Activated T-helper 17 cell treated with anti-CD3 and anti-CD28 coated beads, Interleukin-2, amount 50 U/mL, for 72 hours (primary cell): ENCODE results near the gene NEURL1B. TPM values are rescaled to one million over a fixed set of nuclear protein-coding genes. Genes with fewer than 3 reads are reported as not detected.

Source experiments
- ATAC-seq: fragments of 150-1000 bp; cut with Tn5 transposase; replicated peaks from 2 replicates; pipeline ENCODE4 v1.10.0; 2021; ENCODE audit warnings: mild to moderate bottlenecking, moderate library complexity
- H3K27ac Mint-ChIP-seq: one replicate; pipeline ENCODE4 v1.8.0; 2022; ENCODE audit warnings: mixed read lengths
- H3K27me3 Mint-ChIP-seq: one replicate; pipeline ENCODE4 v1.8.0; 2022; ENCODE audit warnings: mixed read lengths
- H3K36me3 Mint-ChIP-seq: one replicate; pipeline ENCODE4 v1.8.0; 2022; ENCODE audit warnings: low read depth, mild to moderate bottlenecking, mixed read lengths
- H3K4me1 Mint-ChIP-seq: one replicate; pipeline ENCODE4 v1.8.0; 2022; ENCODE audit warnings: mixed read lengths
- H3K4me3 Mint-ChIP-seq: one replicate; pipeline ENCODE4 v1.8.0; 2022; ENCODE audit warnings: mild to moderate bottlenecking, mixed read lengths
- H3K9me3 Mint-ChIP-seq: one replicate; pipeline ENCODE4 v1.8.0; 2022; ENCODE audit warnings: mixed read lengths
- total RNA-seq, 2 donors: library from RNA; stranded (reverse); gene quantifications; one replicate each; pipeline ENCODE4 v1.2.3, GENCODE V29; 2022

The NEURL1B gene
- total RNA-seq, 2 donors from 2014 or later, result 0.52 to 1.2 TPM

DNA sequence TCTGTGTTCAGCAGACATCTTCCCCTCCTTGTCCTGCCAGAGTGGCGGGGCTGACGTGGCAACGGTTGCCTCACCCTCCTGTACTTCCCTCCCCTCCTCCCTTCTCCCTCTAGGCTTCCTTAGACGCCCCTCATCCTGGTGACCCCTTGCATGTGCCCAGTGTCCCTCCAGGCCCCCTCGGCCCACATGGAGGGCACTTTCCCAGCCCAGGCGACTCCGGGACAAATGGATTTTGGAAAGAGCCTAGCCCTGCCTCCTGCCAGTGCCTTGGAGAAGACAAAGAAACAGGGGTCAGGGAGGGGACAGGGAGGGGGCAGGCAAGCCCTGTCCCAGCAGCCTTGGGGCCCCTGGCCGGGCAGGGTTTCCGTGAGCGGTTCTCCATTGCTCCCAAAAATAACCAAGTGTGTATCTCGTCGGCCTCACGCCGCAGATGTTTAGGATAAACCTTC lies 38.3 kb upstream of the NEURL1B start:
- Mint-ChIP-seq H3K4me3 (no peak overlapping the region), H3K36me3 (no peaks in the 10 kb centered on the region), H3K4me1 (no peaks in the 10 kb centered on the region), H3K9me3 (no peaks in the 10 kb centered on the region), H3K27ac (no peak overlapping the region), H3K27me3 (peaks cover 16% of the 10 kb centered on the region)
- no peak for ATAC-seq

DNA sequence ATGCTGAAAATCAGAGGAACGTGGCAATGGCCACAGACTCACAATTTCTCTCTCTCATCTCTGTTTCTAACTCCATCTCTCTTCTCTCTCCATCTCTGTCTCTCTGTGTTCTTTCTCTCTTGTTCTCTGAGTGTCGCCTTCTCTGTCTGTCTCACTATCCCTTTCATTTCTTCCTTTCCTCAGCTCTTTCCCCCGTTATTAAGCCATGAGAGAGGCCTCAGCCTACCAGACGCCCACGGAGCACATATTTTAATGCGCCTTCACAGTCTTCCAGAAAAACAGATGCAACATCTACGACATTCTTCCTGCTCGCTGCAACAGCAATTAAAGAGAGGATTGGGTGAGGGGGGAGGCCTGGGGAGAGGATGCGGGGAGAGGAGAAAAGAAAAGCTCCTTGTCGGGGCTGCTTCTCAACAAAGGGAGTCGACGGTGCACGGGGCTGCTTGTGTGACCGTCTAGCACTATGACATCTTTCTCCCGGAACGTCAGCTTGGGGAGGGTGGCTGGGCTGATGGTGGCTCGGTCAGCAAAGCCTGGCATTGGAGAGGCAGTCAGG lies 37.7 kb upstream of the NEURL1B start:
- ATAC-seq, result no peak
- Mint-ChIP-seq H3K4me1 (no peaks in the 10 kb centered on the region), H3K9me3 (no peaks in the 10 kb centered on the region), H3K36me3 (no peaks in the 10 kb centered on the region), H3K27me3 (peaks cover 19% of the 10 kb centered on the region), H3K27ac (no peak overlapping the region), H3K4me3 (no peak overlapping the region)

DNA sequence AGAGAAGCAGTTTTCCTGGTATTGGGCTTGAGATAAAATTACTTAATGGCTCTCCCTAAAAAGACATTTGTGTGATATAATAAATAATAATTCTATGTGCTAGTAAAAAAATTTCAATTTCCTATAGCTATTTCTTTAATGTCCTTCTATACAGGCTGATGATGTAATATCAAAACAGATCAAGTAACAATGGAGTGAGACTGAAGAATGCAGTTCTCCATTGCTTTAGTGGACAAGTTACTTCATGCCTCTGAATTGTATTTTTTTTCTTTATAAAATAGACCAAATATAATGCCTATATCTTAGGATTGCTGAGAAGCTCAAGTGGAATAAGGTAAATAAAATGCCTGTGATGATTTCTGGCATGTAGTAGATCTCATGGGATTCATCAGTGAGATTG lies 35.6 kb upstream of the NEURL1B start:
- H3K4me3 Mint-ChIP-seq, result no peak overlapping the region
- H3K4me1 Mint-ChIP-seq, result no peaks in the 10 kb centered on the region
- H3K27ac Mint-ChIP-seq, result no peak overlapping the region
- H3K9me3 Mint-ChIP-seq, result no peaks in the 10 kb centered on the region
- H3K36me3 Mint-ChIP-seq, result no peaks in the 10 kb centered on the region
- ATAC-seq, result no peak
- peaks cover 25% of the 10 kb centered on the region for H3K27me3 Mint-ChIP-seq

DNA sequence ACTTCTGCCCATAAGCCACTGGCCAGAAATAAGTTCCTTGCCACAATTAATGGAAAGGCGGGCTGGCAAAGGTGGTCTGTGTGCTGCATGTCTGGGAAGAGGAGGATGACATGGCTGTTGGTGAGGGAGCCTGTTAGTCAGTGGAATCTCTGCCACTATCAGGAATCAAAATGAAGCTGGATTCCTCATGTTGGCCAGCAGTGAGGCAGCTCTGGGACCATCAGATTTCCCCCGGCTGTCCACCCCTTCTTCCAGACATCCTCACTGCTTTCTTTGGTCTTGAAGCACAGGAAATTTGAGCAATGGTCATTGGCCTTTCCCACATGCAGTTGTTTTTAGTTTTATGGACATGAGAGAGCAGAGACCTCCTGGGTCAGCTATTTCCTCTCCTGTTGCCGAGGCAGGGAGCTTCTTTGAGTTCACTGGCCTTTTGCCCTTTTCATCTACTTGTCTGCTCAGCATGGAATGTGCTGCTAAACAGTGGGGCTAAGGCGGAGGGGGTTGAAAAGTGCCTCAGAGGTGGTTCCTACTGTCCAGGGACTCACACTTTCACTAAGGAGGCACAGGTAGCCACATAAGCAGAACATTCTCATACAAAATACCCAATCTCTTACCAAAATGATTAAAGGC lies 34.8 kb upstream of the NEURL1B start:
- no peaks in the 10 kb centered on the region for H3K4me1 Mint-ChIP-seq
- H3K27ac Mint-ChIP-seq, result no peak overlapping the region
- H3K9me3 Mint-ChIP-seq, result no peaks in the 10 kb centered on the region
- ATAC-seq, result no peak
- H3K27me3 Mint-ChIP-seq, result peaks cover 29% of the 10 kb centered on the region
- no peak overlapping the region for H3K4me3 Mint-ChIP-seq
- no peaks in the 10 kb centered on the region for H3K36me3 Mint-ChIP-seq

DNA sequence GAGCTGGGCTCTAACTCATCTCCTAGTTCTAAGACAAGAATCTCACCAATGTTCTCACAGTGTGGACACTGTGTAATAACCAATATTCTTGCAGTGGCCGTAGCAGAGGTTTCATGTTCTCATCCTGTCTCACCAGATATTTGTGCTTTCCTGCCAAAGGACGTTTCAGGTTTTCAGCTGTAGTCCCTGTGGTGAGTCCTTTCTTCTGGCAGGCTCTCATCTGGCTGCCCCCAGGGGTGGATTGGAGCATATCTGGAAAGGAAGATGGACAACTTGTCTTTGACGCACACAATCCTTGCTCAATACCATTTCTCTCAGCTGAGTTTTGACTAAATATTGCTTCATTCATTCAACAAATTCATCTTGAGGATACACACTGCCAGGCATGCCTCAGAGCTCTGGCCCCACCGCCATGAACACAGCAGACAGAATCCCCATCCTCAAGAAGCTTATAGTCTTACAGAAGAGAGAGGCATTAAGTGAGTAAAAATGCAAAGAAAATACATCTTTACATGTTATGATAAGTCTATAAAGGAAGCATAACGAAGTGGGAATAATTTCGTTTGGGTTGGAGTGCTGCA lies 33.8 kb upstream of the NEURL1B start:
- Mint-ChIP-seq H3K4me3 (no peak overlapping the region), H3K4me1 (no peaks in the 10 kb centered on the region), H3K27me3 (peaks cover 31% of the 10 kb centered on the region), H3K9me3 (peaks cover under 1% of the 10 kb centered on the region), H3K36me3 (no peaks in the 10 kb centered on the region), H3K27ac (no peak overlapping the region)
- ATAC-seq, result no peak

DNA sequence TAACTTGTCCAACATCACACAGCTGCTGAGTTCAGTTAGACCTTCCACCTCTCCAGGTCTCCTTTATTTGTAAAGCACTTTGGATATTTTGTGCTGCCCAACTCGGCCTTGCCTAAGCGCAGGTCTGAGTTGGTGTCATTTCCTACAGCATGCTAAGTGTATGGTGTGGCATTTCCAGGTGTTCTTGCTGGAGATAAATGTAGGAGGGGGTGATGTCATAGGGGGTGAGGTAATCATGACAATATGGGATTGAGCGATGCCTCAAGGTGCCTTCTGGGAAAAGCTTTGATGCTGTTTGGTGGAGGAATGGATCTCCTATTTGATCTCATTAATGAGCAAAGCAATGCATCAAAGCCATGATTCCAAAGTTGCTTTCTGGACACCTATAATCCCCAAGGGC lies 32.3 kb upstream of the NEURL1B start:
- H3K27me3 Mint-ChIP-seq, result peaks cover 28% of the 10 kb centered on the region

DNA sequence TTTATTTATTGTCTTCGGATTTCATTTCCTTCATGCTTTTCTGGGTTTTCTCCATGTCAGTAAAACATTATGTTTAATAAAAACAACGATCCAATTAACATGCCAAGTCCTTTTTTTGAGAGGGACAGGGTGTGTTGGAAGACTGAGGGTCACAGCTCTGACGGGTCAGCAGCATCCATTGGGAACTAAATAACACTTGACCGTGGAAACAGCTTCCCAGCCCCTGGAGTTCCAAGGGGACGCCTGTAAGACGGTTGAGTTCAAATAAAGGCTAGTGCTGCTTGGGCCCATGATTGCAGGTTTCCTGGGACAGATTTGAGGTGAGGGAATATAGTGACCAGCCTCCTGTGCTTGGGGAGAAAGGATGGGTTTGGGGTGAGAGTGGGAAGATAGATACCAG lies 30.4 kb upstream of the NEURL1B start:
- Mint-ChIP-seq H3K4me3 (no peak overlapping the region), H3K36me3 (no peaks in the 10 kb centered on the region), H3K27ac (no peak overlapping the region), H3K9me3 (peaks cover 3% of the 10 kb centered on the region), H3K4me1 (no peaks in the 10 kb centered on the region), H3K27me3 (peaks cover 28% of the 10 kb centered on the region)
- ATAC-seq, result no peak

More for the DNA sequence above, 32.3 kb upstream of the NEURL1B start:
- Mint-ChIP-seq H3K4me1 (no peaks in the 10 kb centered on the region), H3K4me3 (no peak overlapping the region), H3K9me3 (peaks cover 3% of the 10 kb centered on the region), H3K36me3 (no peaks in the 10 kb centered on the region), H3K27ac (no peak overlapping the region)
- no peak for ATAC-seq

DNA sequence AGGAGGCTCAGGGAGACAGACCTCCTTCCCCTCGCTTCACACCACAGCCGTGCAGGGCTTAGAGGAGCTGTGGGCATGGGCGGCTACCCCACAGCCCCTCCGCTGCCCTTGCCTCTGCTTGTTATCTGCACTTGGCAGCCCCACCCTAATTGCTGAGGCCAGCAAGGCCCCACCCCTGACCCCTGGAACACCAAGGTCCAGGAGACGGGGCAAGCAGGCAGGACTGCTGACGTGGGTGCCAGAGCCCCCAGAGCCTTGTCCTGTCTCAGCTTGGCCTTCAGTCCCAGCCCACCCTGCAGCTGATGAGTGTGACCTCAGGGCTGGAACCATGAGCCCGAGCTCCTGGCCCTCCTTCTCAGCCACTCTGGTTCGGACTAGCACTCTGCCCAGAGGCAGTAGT lies 29.1 kb upstream of the NEURL1B start:
- no peaks in the 10 kb centered on the region for H3K4me1 Mint-ChIP-seq

DNA sequence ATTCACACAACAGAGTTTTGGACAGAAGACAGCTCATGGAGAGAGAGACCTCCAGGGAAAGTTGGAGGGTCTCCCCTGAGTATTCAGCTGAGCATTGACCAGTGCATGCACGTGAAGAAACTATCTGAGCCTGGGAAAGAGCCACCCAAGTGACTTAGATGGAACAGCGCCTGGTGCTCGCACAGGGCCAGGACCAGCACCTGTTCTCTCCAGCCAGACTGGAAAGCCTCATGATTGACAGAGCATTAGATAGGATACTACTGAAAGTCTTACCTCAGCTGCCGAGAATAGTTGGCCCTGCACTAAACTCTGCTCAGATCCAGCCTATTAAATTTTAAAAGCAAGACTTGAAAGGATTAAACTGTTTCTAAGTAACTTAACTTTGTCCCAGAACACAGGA lies 28.3 kb upstream of the NEURL1B start:
- no peak overlapping the region for H3K27ac Mint-ChIP-seq
- H3K9me3 Mint-ChIP-seq, result peaks cover 3% of the 10 kb centered on the region
- no peaks in the 10 kb centered on the region for H3K36me3 Mint-ChIP-seq
- peaks cover 17% of the 10 kb centered on the region for H3K27me3 Mint-ChIP-seq
- no peak for ATAC-seq
- no peaks in the 10 kb centered on the region for H3K4me1 Mint-ChIP-seq
- no peak overlapping the region for H3K4me3 Mint-ChIP-seq

More for the DNA sequence above, 29.1 kb upstream of the NEURL1B start:
- Mint-ChIP-seq H3K27ac (no peak overlapping the region), H3K9me3 (peaks cover 3% of the 10 kb centered on the region), H3K4me3 (no peak overlapping the region), H3K36me3 (no peaks in the 10 kb centered on the region), H3K27me3 (peaks cover 21% of the 10 kb centered on the region)
- ATAC-seq, result no peak

DNA sequence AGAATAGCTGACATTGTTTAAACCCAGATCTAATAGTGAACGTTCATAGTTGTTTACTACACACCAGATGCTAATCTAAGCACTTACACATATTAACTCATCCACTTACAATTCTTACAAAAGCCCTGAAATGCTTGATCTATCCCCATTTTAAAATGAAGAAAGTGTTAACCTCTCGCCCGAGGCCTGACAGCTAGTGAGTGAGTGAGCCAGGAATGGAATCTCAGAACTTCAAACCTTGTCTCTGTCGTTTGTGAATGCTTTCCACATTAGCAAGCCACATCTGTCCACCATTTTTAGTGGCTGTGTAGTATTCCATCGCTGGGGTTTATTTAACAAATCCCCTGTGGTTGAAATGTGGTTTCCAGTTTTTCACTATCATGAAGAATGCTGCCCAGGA lies 24.9 kb upstream of the NEURL1B start:
- Mint-ChIP-seq H3K27me3 (peaks cover 3% of the 10 kb centered on the region), H3K9me3 (peaks cover 3% of the 10 kb centered on the region), H3K4me3 (no peak overlapping the region), H3K36me3 (no peaks in the 10 kb centered on the region), H3K27ac (no peak overlapping the region), H3K4me1 (no peaks in the 10 kb centered on the region)
- no peak for ATAC-seq

DNA sequence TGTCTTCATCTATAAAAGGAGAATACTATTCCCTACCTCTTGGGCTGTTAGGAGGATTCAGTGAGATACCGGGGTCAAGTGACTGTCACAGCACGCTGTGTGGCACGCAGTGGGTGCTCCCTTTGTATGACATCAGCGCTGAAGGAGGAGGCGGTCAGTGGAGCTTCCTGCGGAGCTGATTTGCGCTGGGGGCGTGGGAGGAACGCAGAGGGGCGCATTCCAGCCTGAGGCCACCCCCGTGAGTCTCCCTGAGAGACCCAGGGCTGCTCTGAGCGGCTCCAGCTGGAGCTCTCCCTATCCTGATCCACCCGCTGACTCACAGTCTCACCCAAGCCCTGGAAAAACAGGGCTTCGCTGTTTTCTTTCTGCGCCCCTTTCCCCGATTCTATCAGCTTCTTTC lies 24.3 kb upstream of the NEURL1B start:
- no peaks in the 10 kb centered on the region for H3K36me3 Mint-ChIP-seq
- H3K9me3 Mint-ChIP-seq, result peaks cover 3% of the 10 kb centered on the region

DNA sequence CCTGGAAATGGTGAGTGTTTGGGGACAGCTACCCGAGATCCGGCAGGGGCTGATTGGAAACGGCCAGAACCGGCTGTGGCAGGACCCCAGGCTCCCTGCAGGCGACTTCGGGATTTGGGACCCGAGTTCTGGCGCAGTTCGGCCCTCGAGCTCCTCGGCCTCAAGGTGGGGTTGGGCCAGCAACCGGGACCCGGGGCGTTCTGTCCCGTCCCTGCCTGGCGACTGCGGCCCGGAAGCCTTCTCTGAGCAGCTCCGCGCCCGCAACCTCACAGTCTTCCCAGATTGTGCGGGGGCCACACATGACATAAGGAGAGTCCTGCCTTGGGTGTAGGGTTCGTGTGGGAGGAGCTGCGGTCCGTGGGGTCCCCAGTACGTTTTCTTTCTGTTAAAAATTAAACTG lies 23.2 kb upstream of the NEURL1B start:
- Mint-ChIP-seq H3K9me3 (no peaks in the 10 kb centered on the region), H3K4me1 (no peaks in the 10 kb centered on the region)
- ATAC-seq, result no peak

More for the DNA sequence above, 24.3 kb upstream of the NEURL1B start:
- no peak overlapping the region for H3K27ac Mint-ChIP-seq
- H3K4me1 Mint-ChIP-seq, result no peaks in the 10 kb centered on the region
- ATAC-seq, result no peak
- H3K27me3 Mint-ChIP-seq, result peaks cover 3% of the 10 kb centered on the region
- H3K4me3 Mint-ChIP-seq, result no peak overlapping the region

DNA sequence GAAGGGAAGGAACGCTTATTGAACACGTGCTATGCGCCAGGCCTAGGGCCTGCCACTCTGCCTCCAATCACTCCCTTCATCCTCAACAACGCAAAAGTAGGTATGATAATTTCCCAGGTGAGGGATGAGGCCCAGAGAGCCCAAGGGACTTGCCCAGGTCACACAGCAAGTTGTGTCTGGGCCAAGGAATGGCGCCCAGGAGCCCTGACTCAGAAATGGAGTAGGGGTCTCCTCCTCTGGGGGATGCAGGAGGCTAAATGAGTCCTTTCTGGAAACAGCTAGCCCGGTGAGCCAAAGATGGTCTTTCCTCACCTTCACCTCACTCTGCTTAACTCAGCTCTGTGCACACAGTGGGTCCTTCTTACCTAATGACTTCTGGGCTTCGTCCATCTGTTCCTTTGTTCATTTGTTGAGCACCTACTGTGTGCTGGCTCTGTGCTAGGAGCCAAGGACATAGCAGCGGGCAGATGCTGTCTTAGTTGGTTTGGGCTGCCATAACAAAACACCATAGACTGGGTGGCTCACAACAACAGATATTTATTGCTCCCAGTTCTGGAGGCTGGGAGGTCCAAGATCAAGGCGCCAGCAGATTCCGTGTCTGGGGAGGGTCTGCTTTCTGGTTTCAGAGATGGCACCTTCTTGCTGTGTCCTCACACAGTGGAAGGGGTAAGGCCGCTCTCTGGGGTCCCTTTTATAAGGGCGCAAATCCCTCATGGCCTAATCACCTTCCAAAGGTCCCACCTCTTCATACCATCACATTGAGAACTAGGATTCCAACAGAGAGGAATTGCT lies 22.3 kb upstream of the NEURL1B start:
- H3K27me3 Mint-ChIP-seq, result peaks cover 4% of the 10 kb centered on the region
- H3K4me1 Mint-ChIP-seq, result no peaks in the 10 kb centered on the region
- no peaks in the 10 kb centered on the region for H3K9me3 Mint-ChIP-seq
- H3K36me3 Mint-ChIP-seq, result no peaks in the 10 kb centered on the region
- H3K27ac Mint-ChIP-seq, result no peak overlapping the region
- H3K4me3 Mint-ChIP-seq, result no peak overlapping the region
- ATAC-seq, result no peak

More for the DNA sequence above, 23.2 kb upstream of the NEURL1B start:
- Mint-ChIP-seq H3K27me3 (peaks cover 4% of the 10 kb centered on the region), H3K4me3 (no peak overlapping the region), H3K36me3 (no peaks in the 10 kb centered on the region), H3K27ac (no peak overlapping the region)

DNA sequence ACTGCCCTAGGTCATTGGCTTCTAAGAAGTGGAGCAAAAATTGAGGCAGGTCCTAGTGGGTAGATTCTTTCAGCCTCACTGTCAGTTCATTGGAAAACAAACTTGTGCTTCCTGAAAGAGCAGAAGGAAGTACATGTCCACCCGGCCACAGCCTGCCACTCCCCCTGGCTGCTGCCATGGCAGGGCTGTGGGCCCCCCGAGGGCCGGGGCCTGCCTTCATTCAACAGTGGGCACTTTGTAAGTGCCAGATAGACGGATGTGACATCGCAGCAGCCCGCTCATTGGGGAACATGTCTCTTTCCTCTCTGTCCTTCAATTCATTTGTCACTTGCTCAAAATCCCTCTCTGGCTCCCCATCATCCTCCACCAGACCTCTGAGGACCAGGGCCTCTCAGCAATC lies 20.6 kb upstream of the NEURL1B start:
- Mint-ChIP-seq H3K36me3 (no peaks in the 10 kb centered on the region), H3K4me3 (no peak overlapping the region), H3K4me1 (no peaks in the 10 kb centered on the region), H3K27ac (no peak overlapping the region), H3K27me3 (peaks cover 4% of the 10 kb centered on the region), H3K9me3 (no peaks in the 10 kb centered on the region)
- no peak for ATAC-seq
